K562 (cell line): ENCODE measurements around the gene RNF11.

Experiments
- EGR1 ChIP-seq: fragments of 450-650 bp; conservative IDR thresholded peaks from 2 replicates; pipeline ENCODE4 v1.6.1; 2017; ENCODE audit warnings: mild to moderate bottlenecking
- EP300 ChIP-seq: IDR thresholded peaks from 2 replicates; pipeline ENCODE4 v1.6.1; 2012; ENCODE audit warnings: low read length, improper control_type of control experiment
- FIP1L1 ChIP-seq: fragments of 200-400 bp; formaldehyde crosslinking; IDR thresholded peaks from 2 replicates; pipeline ENCODE4 v1.6.1; 2018; ENCODE audit warnings: mild to moderate bottlenecking, low read depth, low read length; ENCODE audit not compliant: poor library complexity, severe bottlenecking
- HDAC2 ChIP-seq: fragments of 450-650 bp; IDR thresholded peaks from 2 replicates; pipeline ENCODE4 v1.6.1; 2016; ENCODE audit warnings: mild to moderate bottlenecking
- HDGF ChIP-seq: fragments of 450-650 bp; IDR thresholded peaks from 2 replicates; pipeline ENCODE4 v1.6.1; 2016
- HNRNPK ChIP-seq: fragments of 200-400 bp; formaldehyde crosslinking; IDR thresholded peaks from one replicate; pipeline ENCODE4 v1.6.1; 2018; ENCODE audit warnings: mild to moderate bottlenecking, low read depth, low read length; ENCODE audit not compliant: poor library complexity, severe bottlenecking
- ID3 ChIP-seq, 2 experiments: fragments of 250-450 bp in 1 of 2; fragments of 450-650 bp in 1 of 2; sonication (Bioruptor Pico) in 1 of 2; IDR thresholded peaks; 2 replicates each; pipeline versions ENCODE4 v1.6.1 to v1.8.0; 2016 to 2021; ENCODE audit warnings: mild to moderate bottlenecking in 2 of 2, moderate library complexity in 2 of 2, missing compliant biosample characterization in 1 of 2, missing genetic modification characterization in 1 of 2
- MED1 ChIP-seq: sonication (generic); formaldehyde crosslinking; IDR thresholded peaks from 2 replicates; pipeline ENCODE4 v1.8.1; 2023; ENCODE audit warnings: missing genetic modification reagents, borderline replicate concordance
- POLR2A ChIP-seq: fragments of 450-650 bp; conservative IDR thresholded peaks from 2 replicates; pipeline ENCODE4 v1.6.1; 2016
- ZBTB8A ChIP-seq: fragments of 450-650 bp; IDR thresholded peaks from 2 replicates; pipeline ENCODE4 v1.6.1; 2018; ENCODE audit warnings: mild to moderate bottlenecking, moderate library complexity; ENCODE audit not compliant: partially characterized antibody
- ZNF766 ChIP-seq: fragments of 200-800 bp; sonication (Bioruptor generic); conservative IDR thresholded peaks from 2 replicates; pipeline ENCODE4 v1.6.1; 2016; ENCODE audit warnings: missing genetic modification characterization, missing compliant biosample characterization
- TF ChIP-seq, protein P1 (sequence below): sonication (generic); formaldehyde crosslinking; IDR thresholded peaks from 2 replicates; pipeline ENCODE4 v1.9.0; 2022; ENCODE audit warnings: mild to moderate bottlenecking, missing genetic modification reagents
- TF ChIP-seq, protein P2 (sequence below): fragments of 450-650 bp; IDR thresholded peaks from one replicate; pipeline ENCODE4 v1.6.1; 2018; ENCODE audit warnings: mild to moderate bottlenecking, moderate library complexity; ENCODE audit not compliant: partially characterized antibody

DNA sequence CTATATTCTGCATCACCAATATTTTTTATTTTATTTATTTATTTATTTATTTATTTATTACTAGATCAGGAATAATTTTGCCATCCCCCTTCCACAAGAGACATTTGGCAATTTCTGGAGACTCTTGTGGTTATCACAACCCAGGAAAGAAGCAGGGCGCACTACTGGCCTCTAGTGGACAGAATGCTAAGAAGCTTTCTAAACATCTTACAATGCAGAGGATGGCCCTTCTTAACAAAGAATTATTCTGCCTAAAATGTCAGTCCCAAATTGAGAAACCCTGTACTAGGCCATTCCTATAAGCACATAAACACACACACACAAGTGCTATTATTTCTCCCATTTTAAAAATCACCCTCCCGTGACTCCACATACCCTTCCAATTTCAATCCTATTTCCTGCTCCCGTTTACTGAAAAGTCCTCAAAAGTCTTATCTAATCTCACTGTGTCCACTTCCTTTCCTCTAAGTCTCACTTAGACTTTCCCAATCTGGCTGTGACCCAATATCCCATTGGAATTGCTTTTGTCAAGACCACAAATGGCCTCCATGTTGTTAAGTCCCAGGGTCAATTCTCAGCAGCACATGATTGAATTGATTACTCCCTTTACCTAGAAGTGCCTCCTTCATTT lies 43.7 kb upstream of the RNF11 start:
- no peak for TF ChIP-seq ZNF766 (CRISPR knock-in tag)
- no peak for TF ChIP-seq HNRNPK
- TF ChIP-seq EP300, result no peak
- TF ChIP-seq, protein P1, sequence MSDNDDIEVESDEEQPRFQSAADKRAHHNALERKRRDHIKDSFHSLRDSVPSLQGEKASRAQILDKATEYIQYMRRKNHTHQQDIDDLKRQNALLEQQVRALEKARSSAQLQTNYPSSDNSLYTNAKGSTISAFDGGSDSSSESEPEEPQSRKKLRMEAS (CRISPR knock-in tag), result no peak
- no peak for TF ChIP-seq HDAC2
- no peak for TF ChIP-seq FIP1L1
- TF ChIP-seq POLR2A, result no peak
- no peak for TF ChIP-seq ID3 (CRISPR knock-in tag; IDR thresholded peaks at IDR 0.05)
- no peak for TF ChIP-seq ID3 (tag; IDR thresholded peaks at IDR 0.05)
- no peak for TF ChIP-seq HDGF
- no peak for TF ChIP-seq EGR1
- TF ChIP-seq, protein P2, sequence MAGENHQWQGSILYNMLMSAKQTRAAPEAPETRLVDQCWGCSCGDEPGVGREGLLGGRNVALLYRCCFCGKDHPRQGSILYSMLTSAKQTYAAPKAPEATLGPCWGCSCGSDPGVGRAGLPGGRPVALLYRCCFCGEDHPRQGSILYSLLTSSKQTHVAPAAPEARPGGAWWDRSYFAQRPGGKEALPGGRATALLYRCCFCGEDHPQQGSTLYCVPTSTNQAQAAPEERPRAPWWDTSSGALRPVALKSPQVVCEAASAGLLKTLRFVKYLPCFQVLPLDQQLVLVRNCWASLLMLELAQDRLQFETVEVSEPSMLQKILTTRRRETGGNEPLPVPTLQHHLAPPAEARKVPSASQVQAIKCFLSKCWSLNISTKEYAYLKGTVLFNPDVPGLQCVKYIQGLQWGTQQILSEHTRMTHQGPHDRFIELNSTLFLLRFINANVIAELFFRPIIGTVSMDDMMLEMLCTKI, result no peak
- no peak for TF ChIP-seq ZBTB8A
- TF ChIP-seq MED1, result no peak
